Left lung (tissue), 10 donors: ENCODE data around the gene IFNA10. TPM values are rescaled to one million over a fixed set of nuclear protein-coding genes. Genes with fewer than 3 reads are reported as not detected.
A peak's percentile ranks its signal among the peaks of the same experiment; 100 is the strongest.
"Not testable (repeated sequence)": the region's sequence is repeated elsewhere in the genome, so short reads cannot be mapped to it uniquely, and the experiment has no call there.

Experiments
- ATAC-seq: fragments of 200-7000 bp; cut with Tn5 transposase; one replicate; pipeline ENCODE4 v1.9.1; 2020; ENCODE audit warnings: moderate library complexity
- DNase-seq, 4 donors: peaks; one replicate each; pipeline ENCODE4 v3.0.0-alpha.2; 2013 to 2020
- H3K27ac ChIP-seq, 2 donors: fragments of 200-600 bp; sonication (generic) in 1 of 2; one replicate each; pipeline versions ENCODE4 v1.5.0 to v1.8.0; 2020 to 2021
- H3K27me3 ChIP-seq, 2 donors: fragments of 200-600 bp; sonication (generic) in 1 of 2; one replicate each; pipeline versions ENCODE4 v1.5.0 to v1.8.0; 2020 to 2021
- H3K36me3 ChIP-seq, 2 donors: fragments of 200-600 bp; sonication (generic) in 1 of 2; one replicate each; pipeline versions ENCODE4 v1.5.0 to v1.8.0; 2020 to 2021
- H3K4me1 ChIP-seq, 2 donors: fragments of 200-600 bp; one replicate each; pipeline ENCODE4 v1.8.0; 2021
- H3K4me3 ChIP-seq, 2 donors: fragments of 200-600 bp; sonication (generic) in 1 of 2; one replicate each; pipeline versions ENCODE4 v1.5.0 to v1.8.0; 2020 to 2021; ENCODE audit warnings: mild to moderate bottlenecking in 1 of 2
- H3K9me3 ChIP-seq, 2 donors: fragments of 200-600 bp; sonication (generic) in 1 of 2; one replicate each; pipeline versions ENCODE4 v1.5.0 to v1.8.0; 2020 to 2021
- intact Hi-C, 2 donors: fragments of 100-400 bp; cut with DNase I; formaldehyde crosslinking; loops; one replicate each; pipeline versions ENCODE4 v1.11.2 to v1.14.2; 2022
- polyA plus RNA-seq, 6 donors: library from polyadenylated mRNA; unstranded; fragments of 120-200 nt; gene quantifications; one replicate each; pipeline ENCODE4 v1.2.1, GENCODE V29; 2013; ENCODE audit not compliant: insufficient read length in 6 of 6
- total RNA-seq, 2 donors: library from RNA; stranded (reverse); fragmentation: NEBNext Ultra II Directional; extraction: Animal tissue kit (Norgen Biotek cat#: 25700); gene quantifications; one replicate each; pipeline ENCODE4 v1.2.1, GENCODE V29; 2021
- TF ChIP-seq, protein P1 (sequence below), 2 donors: fragments of 200-600 bp; sonication (generic) in 1 of 2; IDR thresholded peaks; one replicate each; pipeline versions ENCODE4 v1.5.0 to v1.8.0; 2021; ENCODE audit warnings: antibody characterized with exemption in 2 of 2
- donor health status: DM: no; HTN: yes; CAD: no.
- donor health status: DM: no; HTN: no; CAD: no.

Gene IFNA10
- total and polyA plus RNA-seq, 8 donors, result not detected

DNA sequence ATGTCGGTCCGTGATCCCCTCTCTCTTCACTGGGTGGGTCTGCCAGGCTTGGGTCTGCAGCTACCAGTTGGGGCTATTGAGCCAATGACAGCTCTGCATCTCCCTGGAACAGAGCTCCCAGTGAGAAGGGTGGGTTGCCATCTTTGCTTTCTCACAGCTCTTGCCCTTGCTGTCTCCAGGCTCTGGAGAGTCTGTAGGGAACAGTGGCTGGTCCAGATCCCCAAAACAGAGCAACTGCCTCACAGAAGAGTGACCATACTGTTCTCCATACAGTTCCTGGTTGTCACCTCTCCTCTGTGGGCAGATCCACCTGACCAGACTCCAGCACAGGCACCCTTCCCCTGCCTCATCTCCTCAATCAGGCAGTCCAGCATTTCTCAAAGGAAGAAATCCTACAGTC lies 26.3 kb upstream of the IFNA10 start:
- intact Hi-C loops, result no loop called here

DNA sequence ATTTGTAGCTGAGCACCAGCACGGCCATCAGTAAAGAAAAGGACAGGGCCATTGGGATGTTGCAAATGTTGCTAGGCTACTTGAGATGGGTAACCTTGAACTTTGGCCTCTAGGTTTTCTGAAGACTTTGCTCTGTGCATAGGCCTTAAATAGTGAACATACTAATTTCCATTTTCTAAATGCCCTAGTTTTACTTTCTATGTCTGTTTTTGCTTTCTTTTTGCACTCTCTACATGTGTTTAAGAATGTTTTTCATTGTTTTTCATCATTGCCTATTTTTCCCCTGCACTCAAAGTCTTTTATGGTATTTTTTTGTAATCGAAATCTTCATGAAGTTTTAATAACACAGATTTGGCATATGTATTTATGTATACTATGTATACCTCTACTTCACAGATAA lies 21.2 kb upstream of the IFNA10 start, which contains the start of gene IFNA17:
TSS of gene IFNA17 (minus strand) at position 101 of the 400 bp plus-strand sequence. CDS start at position 52, 49 bp downstream.
- no peak for ATAC-seq
- TF ChIP-seq, protein P1, sequence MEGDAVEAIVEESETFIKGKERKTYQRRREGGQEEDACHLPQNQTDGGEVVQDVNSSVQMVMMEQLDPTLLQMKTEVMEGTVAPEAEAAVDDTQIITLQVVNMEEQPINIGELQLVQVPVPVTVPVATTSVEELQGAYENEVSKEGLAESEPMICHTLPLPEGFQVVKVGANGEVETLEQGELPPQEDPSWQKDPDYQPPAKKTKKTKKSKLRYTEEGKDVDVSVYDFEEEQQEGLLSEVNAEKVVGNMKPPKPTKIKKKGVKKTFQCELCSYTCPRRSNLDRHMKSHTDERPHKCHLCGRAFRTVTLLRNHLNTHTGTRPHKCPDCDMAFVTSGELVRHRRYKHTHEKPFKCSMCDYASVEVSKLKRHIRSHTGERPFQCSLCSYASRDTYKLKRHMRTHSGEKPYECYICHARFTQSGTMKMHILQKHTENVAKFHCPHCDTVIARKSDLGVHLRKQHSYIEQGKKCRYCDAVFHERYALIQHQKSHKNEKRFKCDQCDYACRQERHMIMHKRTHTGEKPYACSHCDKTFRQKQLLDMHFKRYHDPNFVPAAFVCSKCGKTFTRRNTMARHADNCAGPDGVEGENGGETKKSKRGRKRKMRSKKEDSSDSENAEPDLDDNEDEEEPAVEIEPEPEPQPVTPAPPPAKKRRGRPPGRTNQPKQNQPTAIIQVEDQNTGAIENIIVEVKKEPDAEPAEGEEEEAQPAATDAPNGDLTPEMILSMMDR (IDR thresholded peaks at IDR 0.05), result no peak

More for the DNA sequence above, 26.3 kb upstream of the IFNA10 start:
- Histone ChIP-seq H3K9me3 (no peaks in the 10 kb centered on the region), H3K4me3 (no peak overlapping the region), H3K36me3 (no peaks in the 10 kb centered on the region), H3K27ac (no peak overlapping the region), H3K4me1 (no peaks in the 10 kb centered on the region), H3K27me3 (no peaks in the 10 kb centered on the region)
- ATAC-seq (no peak), DNase-seq (no peak)
- TF ChIP-seq, protein P1 (IDR thresholded peaks at IDR 0.05), result no peak

DNA sequence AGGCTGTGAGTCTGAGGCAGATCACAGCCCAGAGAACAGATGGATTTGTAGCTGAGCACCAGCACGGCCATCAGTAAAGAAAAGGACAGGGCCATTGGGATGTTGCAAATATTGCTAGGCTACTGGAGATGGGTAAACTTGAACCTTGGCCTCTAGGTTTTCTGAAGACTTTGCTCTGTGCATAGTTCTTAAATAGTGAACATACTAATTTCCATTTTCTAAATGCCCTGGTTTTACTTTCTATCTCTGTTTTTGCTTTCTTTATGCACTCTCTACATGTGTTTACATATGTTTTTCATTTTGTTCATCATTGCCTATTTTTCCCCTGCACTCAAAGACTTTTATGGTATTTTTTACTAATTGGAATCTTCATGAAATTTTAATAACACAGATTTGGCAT lies 10.3 kb upstream of the IFNA10 start, which contains the start of gene IFNA16:
TSS of gene IFNA16 (minus strand) at position 101 of the 400 bp plus-strand sequence. CDS start at position 95, 6 bp downstream.
- H3K27ac ChIP-seq, H3K4me1 ChIP-seq, H3K9me3 ChIP-seq, H3K27me3 ChIP-seq, DNase-seq, intact Hi-C loops, ATAC-seq, H3K36me3 ChIP-seq, H3K4me3 ChIP-seq: not testable (repeated sequence)

More for the DNA sequence above, 21.2 kb upstream of the IFNA10 start, which contains the start of gene IFNA17:
- Histone ChIP-seq H3K4me3 (no peak within 1 kb of the TSS), H3K9me3 (no peaks in the 10 kb centered on the region), H3K36me3 (no peaks in the 10 kb centered on the region), H3K27me3 (no peaks in the 10 kb centered on the region), H3K4me1 (no peaks in the 10 kb centered on the region), H3K27ac (no peak within 1 kb of the TSS)
- intact Hi-C loops, result no loop called here
- no peak for DNase-seq

DNA sequence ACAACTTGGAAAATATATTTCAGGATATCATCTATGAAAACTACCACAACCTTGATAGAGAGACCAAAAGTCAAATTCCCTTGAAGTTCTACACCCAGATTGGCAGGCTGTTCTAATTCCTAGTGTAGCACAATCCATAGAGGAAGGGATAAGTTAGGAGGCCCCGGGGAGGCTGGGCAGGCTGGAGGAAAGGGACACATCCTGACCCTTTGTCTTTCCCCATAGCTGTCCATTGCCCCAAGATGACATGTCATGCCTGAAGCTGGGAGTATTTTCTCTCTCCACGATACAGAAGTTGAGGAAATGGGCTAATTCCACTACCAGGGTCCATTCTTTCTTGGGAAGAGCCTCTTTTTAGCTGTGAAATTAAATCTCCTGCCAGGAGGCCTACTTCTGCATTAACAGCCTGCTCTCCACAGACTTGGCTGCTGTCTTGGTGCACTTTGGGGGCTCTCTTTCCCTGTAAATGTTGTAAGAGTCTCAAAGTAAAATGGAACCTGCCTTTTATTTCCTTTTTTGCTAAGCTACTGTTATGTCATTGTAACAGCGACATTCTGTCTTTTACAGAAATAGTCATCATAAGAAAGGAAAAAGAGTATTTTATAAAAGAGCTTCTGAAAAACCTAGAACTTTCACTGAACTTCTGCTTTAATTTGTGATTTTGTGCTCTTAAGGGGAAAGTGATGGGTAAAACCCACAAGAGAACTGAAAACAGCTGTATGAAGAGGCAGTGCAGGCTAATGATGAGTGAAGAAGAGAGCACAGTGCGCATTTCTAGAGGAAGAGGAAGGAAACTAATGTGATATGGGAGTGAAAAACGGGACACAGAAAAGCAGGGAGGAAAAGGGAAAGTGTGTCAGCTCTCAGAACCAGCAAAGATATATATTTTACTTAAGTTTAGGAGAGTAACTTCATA lies 6.7 kb upstream of the IFNA10 start:
- H3K27me3 ChIP-seq, H3K9me3 ChIP-seq, DNase-seq, H3K4me3 ChIP-seq, H3K27ac ChIP-seq, H3K36me3 ChIP-seq, H3K4me1 ChIP-seq, intact Hi-C loops: not testable (repeated sequence)
- peak; percentile 49 for ATAC-seq
- TF ChIP-seq, protein P1 (IDR thresholded peaks at IDR 0.05), result peak; percentile 11 to 44

DNA sequence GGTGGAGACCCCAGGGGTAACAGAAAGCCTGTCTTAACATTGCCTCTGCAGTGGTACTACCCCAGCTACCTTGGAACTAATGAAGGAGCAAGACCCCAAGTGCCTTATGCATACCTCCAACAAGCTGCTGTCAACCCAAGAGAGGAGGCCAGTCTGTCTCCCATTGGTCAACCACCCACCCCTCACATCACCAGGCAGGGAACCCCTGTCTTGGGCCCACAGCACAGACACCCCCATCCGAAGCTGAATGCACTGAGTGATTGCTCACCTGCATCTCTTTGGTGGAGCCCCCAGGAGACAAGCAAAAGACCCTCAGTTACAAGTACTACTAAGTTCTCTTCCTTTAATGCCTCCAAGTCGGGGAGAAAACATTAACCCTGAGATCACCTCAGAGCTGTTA lies 5.2 kb upstream of the IFNA10 start:
- H3K27me3 ChIP-seq, H3K27ac ChIP-seq, H3K9me3 ChIP-seq, H3K4me1 ChIP-seq, DNase-seq, intact Hi-C loops, ATAC-seq, H3K36me3 ChIP-seq, H3K4me3 ChIP-seq: not testable (repeated sequence)

DNA sequence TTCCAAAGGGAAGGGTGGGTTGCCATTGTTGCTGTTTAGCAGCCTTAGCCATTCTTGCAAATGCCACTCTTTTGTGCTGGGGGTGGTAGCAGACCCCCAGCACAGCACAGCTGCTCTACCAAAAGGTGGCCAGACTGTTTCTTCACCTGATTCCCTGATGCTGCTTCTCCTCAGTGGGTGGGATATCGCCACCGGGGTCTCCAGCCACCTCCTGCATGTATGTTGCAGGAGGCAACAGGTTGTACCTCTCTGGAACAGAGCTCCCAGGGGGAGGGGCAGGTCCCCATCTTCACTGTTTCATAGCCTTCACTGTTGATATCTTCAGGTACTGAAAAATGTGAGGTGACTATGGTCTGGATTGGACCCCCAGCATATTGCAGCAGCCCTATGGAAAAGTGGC lies 3.8 kb upstream of the IFNA10 start:
- H3K27ac ChIP-seq, H3K9me3 ChIP-seq, H3K36me3 ChIP-seq, intact Hi-C loops, H3K4me3 ChIP-seq, H3K4me1 ChIP-seq, H3K27me3 ChIP-seq, ATAC-seq, DNase-seq: not testable (repeated sequence)
